Amniotic epithelial cell (primary cell): ENCODE data around the gene TSPAN17.

Source experiments
- DNase-seq: peaks from one replicate; pipeline ENCODE4 v3.0.0-alpha.2; 2010; ENCODE audit warnings: low read depth

Gene TSPAN17

DNA sequence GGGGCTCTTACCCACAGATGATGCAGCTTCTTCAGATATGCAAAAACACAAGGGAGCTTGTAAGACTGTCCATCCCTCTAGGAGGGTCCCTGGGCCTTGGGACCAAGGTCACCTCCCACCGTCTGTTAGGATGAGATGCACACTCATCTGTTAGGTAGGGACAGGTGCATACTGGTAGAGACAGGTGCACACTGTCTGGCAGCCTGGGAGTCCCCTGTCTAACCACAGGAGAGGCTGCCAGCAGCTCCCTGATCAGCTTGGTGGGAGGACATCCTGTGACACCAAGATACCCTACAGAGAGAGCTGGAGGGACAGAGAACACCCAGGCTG lies 13.2 kb downstream of the TSPAN17 start:
- no peak for DNase-seq

DNA sequence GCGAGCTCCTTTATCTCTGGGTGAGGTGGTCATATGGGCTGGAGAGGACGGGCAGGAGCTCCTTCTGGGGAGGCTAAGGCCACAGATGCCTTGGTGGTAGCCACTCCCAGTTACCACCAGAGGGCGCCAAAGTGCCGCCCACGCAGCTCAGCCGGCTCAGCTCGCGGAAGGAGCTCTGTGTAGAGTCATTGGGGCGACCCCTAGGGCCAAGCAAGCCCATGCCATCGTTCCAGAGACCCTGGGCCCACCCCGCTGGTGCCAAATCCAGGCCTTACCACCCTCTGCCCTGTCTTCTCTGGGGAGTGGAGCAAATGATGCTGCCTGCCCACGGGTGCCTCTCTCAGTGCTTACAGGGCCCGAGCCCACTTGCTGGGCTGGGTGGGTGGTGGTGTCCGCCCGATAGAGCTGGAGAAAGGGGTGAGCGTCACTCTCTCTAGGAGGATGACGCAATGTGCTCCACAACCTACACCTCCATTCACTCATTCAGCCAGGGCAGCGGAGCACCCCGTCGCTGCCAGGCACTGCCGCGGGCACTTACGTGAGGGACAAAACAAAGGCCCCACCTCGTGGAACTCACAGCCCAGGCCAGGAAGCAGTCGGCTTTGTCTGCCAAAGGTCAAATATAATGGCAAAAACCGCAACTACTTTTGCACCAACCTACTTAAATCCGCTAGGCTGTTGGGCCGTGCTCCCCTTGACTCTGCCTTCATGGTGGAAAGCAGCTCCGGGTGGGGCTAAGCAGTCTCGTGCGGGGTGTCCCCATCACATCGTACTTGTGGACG lies 13.8 kb downstream of the TSPAN17 start:
- DNase-seq = peak; percentile 53

DNA sequence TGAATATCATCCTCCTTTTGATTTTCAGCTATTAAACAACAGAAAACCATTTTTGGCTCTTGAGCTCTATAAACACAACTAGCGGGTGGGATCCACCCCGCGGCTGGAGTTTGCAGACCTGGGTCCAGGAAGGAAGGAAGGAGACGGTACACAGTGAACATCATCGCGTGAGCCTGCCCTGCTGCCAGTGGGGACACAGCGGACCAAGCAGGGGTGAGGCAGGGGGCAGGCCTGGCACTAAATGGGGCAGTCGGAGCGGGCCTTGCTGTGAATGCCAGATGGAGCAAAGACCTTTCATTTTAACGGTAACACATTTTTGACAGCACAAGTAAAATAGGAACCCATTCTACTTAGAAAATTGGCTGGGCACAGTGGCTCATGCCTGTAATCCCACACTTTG lies 14.4 kb downstream of the TSPAN17 start:
- no peak for DNase-seq

DNA sequence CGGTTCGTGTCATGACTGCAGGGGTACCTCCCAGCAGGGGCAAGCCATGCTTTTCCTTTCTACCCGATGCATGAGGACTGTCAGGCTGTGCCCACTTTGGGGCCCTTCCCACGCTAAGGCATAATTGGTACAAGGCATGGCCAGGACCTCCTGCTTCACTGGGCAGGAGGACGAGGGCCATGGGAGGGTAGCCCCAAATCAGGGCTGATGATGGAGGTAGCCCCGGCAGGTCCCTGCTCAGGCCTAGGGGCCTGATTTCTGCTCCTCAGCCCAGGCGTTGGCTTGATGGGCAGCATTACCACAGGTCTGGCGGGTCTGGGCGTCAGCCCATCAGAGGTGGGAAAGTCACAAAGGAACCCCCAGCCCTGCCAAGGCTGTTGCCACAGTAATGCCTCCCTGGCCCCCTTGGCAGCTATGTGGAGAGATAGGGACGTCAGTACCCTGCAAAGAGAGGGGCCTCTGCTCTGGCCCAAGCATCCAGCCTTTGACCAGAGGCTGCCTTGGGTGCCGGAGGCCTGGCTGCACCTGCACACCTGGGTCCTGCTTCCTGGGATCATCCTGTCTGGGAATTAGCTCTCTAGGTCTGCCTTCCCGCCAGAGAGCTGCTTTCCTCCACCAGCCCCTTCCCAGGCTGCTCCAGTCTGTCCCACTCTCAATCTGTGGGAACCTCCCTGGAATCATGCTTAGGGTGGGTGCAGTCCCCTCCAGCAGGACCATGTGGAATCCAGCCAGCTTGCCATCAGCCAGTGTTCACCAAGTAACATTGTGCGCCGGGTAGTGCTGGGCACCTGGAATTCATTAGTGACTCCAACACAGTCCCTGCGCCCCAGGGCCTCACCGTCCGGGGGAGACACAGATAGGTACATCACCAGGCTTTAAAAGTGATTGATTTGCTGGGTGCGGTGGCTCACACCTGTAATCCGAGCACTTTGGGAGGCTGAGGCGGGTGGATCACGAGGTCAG lies 15.4 kb downstream of the TSPAN17 start:
- no peak for DNase-seq

DNA sequence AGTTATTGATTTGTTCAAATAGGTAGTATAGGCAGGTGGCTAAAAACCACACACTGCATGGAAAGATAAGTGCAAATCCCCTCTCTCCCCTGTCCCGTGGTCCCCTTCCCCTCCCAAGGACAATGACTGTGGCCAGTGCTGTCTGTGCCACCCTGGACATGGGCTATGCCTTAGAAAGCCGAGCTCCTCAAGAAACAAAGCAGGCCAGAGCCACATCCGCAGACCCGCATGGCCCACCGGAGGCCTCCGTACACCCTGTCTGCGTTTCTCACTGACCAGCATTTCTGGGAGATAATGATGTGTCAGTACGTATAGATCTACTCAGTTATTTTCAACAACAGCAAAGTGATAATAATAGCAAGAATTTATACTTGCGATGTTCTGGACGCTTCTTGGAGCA lies 16.3 kb downstream of the TSPAN17 start:
- no peak for DNase-seq

DNA sequence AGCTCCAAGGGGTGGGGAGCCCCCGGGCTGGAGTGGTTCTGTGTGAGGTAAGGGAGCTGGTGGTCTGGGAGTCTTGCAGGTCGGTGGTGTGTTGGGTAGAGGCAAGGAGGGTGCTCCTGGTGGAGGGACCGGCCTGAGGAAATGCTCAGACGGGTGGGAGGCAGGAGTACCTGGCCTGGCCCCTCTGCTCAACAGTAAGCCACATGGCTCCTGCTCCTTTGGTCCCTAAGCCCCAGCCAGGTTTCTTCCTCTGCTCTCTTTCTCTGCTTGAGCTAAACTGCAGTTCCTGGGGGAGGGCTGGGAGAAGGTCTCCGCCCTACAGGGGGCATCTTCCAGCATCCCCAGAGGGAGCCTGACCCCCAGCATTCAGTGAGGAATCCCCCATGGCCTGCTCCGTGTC lies 17.2 kb downstream of the TSPAN17 start:
- no peak for DNase-seq

- no peak for DNase-seq
Observed at GRCh38 chr5:176664886-176665285, 17.6 kb downstream of the TSPAN17 start.

DNA sequence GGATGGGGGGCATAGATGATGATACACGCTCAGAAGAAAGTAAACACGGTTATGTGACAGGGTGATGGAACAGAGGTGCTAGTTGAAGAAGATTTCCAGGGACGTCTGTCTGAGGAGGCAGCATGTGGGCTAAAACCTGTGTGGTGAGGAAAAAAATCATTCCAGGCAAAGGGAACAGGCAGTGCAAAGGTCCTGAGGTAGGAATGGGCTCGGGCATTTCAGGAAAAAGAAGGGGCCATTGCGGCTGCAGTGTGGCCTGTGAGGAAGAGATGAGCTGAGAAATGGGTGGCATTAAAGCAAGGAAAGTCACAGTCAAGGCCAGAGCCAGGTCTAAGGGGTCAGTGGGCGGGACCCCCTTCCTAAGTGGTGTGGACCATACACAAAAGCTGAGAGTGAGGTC lies 18.2 kb downstream of the TSPAN17 start:
- no peak for DNase-seq

GRCh38 chr5:176667637-176668036 lies 20.4 kb downstream of the TSPAN17 start:
- DNase-seq = no peak

- no peak for DNase-seq
Observed at GRCh38 chr5:176670449-176670848, 23.2 kb downstream of the TSPAN17 start.

- no peak for DNase-seq
Observed at GRCh38 chr5:176671399-176671798, 24.1 kb downstream of the TSPAN17 start.

DNA sequence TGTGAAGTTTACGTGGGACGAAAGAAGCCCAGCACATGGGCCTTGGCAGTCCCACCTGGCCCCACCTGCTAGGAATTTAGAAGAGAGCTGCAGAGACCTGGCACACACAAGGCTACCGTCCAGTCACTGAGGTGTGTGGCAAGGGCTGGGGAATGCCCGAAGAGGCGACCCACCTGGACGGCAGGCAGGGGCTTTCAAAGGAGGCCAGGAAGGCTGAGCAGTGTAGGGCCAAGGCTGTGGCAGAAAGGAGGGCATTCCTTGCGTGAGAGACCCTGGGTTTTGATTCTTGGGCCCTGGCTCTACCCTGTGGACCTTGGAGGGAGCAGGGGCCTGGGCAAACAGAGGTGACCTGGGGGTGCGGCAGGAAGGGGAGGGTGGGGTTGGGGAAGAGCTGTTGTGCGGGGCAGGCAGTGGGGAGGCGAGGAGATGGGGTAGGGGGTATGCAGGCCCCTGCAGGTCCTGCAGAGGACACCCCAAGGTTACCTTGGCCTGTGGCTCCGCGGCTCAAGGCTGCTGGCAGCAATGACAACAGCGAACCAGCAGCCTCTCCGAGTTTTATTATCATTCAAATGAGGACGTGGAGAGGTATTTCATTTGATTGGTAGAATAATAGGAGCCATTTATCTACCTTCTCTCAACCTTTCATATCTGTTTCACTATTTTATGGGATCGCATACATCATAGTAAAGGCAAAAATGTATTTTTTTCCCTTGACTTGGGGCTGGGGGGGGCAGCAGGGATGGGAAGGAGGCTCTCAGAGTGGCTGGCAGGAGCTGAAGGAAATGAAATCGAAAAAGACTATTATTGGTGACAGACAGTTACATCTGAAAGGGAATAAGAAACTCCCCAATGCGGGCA lies 24.8 kb downstream of the TSPAN17 start:
- no peak for DNase-seq

DNA sequence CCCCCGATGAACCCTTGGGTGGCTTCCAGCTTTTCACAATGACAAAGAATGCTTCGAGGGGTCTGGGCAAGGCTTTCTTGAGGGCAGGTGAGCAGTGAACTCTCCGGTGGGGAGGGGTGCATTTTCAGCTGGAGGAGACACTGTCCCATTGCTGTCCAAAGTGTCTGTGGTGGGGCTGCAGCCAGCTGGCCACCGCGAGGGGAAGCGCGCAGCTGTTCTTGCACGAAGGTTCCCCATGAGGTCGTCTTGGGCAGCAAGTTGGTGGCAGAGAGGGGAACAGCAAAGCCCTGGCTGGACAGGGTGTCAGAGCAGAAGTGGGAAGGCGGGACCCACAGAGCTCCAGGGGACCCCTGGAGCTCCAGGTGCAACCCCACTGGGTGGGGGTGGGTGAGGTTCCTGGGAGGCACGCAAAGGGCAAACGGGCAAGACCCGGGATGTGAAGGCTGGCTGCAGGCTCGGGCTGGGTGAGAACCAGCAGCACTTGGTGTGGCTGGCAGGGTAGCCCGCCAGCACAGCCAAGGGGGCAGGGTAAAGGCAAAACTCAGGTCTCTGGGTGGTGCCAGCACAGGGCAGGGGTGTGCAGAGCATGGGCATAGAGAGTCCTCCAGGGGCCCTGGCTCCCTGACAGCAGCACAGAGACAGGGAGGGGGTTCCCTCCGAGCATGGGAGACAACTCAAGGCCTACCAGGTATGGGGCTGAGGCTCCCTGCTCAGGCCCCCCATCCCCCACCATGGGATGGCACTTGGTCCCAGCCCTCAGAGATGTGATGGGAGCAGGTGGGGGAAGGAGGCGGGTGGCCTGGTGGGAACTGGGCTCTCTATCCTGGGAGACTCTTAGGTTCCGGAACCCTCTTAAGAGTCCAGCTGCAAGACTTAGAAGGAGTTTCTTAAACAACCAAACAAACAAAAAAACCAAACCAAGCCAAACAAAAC lies 26.6 kb downstream of the TSPAN17 start:
- no peak for DNase-seq

DNA sequence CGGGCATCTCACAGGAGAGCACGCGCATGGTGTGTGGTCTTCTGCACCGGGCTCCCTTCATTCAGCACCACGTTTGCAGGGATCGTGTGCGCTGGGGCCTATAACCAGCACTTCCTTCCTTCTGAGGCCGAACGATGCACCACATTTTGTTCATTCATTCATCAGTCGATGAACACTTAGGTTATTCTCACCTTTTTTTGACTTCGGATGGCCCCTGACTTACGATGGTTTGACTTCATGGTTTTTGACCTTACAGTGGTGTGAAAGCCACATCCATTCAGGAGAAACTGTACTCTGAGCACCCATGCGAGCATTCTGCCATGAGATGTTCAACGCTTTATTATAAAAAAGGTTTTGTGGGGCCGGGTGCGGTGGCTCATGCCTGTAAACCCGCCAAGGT lies 27.5 kb downstream of the TSPAN17 start:
- no peak for DNase-seq

DNA sequence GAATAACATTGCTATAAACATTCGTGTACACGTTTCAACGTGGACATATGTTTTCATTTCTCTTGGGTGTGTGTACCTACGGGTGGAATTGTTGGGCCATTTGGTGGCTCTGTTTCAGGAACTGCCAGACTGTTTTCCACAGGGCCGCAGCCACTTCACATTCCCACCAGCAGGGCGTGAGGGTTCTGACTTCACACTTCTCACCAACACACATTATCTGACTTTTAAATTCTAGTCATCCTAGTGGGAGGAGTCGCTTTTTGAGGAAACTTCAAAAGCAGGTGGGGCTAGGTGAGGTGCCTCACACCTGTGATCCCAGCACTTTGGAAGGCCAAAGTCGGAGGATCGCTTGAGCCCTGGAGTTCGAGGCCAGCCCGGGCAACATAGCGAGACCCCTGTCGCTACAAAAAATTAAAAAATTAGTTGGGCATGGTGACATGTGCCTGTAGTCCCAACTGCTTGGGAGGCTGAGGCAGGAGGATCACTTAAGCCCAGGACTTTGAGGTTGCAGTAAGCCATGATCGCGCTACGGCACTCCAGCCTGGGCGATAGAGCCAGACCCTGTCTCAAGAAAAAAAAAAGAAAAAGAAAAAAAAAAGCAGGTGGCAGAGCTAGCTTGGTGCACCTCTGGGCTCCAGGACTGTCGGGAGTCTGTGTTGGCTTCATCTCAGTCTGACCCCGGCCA lies 28.5 kb downstream of the TSPAN17 start:
- DNase-seq = peak; percentile 21

- no peak for DNase-seq
Observed at GRCh38 chr5:176676361-176676824, 29.1 kb downstream of the TSPAN17 start.

DNA sequence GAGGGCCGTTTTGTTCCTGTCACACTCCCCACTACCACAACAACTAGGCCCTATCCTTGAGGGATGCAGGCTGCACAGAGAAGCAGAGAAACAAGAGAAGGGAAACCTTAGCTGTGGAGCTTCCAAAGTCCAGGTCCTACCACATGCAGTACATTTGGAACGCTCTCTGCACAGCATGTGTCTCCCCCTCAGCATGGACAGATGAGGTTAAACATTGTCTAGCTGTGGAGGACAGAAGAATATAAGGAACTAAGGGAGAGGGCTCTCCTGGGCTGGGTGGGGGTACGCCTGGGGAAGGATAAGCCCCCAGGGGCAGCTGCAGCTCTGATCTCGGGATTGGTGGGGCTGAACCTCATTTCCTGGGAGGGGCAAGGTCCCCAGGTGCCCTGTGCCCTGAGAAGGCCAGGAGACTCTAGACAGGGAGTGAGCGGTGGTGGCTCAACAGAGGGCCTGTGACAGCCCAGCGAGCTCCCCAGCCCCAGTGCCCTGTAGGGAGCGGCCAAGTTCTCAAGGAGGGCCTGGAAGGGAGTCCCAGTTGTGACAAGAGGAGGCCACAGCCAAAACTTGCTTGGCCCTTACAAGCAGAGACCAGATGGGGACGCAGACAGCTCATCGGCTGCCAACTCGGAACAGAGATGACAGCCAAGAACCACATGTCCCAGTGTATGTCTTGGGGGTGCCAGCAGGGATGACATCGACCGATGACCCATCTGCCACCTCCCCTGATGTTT lies 30.1 kb downstream of the TSPAN17 start:
- no peak for DNase-seq

DNA sequence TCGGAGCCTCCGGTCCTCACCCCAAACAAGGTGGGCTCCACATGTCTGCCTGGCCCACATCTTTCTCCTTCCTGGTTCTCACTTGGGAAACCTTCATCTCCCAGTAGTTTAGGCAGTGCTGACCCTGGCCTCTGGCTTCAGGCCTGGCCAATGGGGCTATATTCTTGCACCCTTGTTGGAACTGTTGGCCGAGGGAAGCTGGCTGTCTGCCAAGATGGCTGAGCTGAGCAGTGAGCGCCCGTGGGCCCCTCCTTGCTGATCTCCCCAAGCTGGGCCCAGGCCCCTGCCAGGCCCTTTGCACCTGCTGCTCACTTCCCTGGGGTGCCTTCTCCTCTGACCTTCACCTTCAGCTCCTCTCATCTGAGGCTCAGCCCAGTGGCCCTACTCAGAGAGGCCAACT lies 31.3 kb downstream of the TSPAN17 start:
- no peak for DNase-seq

DNA sequence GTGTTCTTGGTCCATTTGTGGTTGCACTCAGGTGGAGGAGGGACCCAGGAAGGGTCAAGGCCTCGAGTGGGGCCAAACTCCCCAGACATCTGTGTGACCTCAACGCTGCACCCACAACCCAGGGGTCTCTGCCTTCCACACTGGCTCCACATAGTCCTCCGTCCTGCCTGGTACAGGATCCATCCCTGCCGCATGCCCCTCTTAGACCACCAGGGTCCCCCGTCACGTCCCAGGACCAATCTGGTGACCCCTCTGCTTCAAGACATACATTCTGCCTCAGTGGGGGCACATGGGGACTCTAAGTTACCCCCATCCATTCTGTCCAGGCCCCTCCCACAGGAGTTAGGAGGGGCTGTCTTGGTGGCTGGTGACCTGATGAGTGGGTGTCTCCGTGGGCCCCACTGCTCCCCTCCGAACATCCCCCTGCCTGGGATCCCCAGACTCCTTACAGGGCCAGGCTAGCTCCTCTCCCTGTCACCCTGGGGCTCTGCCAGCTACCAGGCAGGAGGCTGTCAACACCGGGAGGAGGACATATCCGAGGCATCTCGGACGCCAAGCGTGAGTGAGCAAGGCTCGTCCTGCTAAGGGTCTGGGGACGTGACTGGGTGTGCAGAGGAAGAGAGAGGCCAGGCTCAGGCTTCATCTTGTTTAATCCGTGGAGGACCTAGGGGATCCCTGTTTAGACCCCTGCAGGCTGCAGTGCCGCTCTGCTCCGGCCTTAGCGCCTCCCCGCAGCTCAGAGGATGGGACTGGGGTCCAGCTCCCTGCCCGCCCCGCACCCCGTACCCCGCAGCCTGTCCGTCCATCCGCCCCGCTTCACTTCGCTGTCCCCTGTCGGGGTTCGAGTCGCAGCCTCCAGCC lies 32.3 kb downstream of the TSPAN17 start:
- no peak for DNase-seq
